ENCODE data around the gene IL1B.

IL1B gene

DNA sequence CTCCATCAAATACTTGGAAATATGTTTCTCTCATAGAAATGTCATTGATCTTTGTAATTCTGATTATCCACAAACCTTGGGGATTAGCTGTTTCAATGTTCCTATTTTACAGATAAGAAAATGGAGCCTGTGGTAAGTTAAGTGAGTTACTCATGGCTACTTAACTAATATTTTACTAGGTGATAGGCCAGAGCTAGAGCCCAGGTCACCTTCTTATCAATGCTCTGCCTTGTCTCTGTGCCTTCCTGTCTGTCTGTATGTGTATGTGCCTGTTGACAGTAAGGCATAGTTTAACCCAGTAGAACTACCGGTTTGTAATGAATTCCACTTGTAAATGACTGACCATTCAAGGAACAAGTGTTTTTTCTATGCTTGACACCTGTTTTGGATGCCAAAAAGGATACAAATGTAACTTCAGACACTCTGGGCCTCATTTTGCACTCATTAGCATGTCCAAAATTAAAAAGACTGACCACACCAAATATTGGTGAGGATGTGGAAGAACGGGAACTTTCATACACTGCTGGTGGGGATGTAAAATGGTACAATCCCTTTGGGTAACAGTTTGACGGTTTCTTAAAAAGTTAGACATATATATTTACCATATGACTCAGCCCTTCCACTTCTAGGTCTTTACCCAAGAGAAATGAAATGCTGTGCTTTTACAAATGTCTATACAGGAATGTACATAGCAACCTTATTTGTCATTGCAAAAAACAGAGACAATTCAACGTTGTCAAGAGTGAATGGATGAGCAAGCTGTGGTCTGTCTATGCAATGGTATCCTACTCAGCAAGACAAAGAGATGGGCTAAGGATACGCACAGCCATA is 32.7 kb downstream of the IL1B start:
- peak; percentile 28 to 43 for DNase-seq

DNA sequence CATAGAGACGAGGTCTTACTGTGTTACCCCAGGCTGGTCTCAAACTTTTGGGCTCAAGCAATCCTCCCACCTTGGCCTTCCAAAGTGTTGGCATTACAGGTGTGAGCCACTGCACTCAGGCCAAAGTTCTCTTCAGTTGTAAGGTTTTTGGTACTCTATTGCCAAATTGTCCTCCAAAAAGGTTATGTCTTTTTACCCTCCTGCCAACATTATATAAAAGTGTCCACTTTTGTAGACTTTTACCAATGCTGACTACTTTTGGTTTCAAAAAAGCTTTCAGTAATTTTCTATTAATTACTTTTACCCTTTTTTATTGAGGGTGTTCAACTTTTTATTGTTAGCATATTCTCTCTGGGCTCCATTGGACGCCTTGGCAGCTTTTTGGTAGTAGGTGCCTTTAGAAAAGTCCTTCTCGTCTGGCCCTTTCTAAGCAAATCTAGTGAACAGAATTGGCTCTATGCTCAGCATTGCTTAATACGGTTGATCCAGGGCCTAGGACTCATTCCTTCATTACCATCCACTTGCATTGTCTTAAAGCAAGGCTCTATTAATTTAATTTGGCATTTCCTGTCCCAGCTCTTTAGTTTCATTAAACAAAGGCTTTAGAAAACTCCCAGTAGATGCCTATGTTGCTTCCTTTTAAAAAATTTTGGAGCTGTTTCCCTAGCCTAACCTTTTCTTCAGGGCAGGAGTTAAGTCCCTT is 35.5 kb downstream of the IL1B start:
- DNase-seq, result no peak

DNA sequence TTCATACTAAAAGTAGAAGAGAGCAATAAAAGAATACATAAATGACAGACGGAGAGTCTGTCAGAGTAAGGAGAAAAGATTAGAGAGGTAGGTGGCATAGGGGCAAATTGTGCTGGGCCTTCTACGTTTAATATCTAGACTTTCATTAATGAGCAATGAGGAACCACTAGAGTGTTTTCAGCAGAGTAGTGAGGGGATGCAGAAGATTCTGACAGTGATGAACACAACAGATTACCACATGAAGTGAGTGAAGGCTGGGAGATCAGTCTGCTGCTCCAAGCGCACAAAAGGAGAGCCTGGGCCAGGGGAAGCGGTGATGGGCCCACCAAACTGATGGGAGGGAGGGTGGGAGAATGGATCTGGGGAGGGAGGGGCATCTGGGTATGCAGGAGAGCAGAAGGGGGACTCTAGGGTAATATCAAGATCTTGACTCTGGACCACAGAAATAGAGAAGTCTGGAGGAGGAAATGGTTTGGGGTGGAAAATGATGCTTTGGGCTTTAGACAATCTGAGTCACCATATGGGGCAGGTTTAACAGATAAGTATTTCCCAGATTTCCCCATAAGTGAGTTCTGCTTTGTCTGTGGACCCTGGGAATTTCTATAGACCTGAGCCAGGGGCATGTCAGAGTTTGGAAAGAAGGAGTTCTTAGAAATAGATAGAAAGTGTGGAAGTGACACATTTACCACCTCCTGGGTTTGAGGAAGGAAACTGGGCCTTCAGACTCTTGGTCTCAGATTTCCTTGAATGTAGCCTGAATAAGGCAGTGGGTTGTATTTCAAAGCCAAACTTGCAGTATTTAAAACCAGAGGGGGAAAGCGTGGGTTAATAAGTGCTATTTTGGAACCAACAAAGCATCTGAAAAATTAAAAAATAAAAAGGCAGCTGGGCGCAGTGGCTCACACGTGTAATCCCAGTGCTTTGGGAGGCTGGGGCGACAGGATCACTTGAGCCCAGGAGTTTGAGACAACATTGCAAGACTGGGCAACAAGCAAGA is 37.3 kb downstream of the IL1B start:
- DNase-seq, result no peak

DNA sequence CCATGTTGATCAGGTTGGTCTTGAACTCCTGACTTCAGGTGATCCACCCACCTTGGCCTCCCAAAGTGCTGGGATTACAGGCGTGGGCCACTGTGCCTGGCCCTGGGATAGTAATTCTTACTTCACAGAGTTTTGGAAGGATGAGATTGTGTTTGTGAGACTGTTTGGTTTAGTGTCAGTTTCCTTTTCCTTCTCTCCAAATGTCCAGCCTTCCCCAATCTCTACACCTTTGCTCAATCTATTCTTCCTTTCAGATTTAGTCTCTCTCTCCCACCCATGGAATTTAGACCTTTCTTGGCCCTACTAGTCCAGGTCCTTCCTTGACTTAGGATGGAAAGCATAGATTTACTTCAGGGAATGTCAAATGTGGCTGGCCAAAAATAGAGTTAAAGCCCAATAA is 40.1 kb downstream of the IL1B start:
- DNase-seq, result no peak

DNA sequence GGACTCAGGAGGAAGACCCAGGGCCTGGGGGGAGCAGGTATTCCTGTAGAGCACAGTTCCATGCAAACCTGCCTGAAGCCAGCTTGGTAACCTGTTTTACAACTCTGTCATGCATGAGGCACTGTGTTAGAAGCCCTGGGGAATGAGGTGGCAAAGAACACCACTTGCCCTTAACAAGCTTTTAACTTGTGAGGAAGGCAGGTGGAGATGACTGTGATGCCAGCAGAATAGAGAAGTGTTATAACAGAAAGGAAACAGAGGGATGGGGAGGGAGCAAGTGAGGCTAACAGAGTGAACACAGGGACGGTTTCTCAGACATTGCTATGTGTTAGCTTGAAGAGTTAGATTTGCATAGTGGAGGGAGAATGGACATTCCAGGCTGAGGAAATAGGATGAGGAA is 40.8 kb downstream of the IL1B start:
- DNase-seq, result no peak

DNA sequence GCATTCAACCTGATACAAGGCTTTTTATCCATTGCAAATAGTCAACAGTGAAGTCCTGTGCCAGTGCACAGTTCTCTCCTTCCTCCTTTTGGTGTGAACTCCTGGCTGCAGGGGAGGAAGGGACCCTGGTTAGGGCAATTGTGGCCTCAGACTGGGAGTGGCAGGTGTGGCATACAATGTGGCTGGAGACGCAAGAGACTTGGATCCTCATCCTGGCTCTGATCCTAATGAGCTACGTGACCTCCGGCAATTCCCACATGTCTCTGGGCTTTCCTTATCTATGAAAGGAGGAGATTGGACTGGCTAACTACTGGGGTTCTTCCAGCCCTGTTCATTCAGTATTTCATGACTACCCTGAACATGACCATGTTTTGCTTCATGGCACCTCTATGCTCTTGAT is 41.7 kb downstream of the IL1B start:
- no peak for DNase-seq

DNA sequence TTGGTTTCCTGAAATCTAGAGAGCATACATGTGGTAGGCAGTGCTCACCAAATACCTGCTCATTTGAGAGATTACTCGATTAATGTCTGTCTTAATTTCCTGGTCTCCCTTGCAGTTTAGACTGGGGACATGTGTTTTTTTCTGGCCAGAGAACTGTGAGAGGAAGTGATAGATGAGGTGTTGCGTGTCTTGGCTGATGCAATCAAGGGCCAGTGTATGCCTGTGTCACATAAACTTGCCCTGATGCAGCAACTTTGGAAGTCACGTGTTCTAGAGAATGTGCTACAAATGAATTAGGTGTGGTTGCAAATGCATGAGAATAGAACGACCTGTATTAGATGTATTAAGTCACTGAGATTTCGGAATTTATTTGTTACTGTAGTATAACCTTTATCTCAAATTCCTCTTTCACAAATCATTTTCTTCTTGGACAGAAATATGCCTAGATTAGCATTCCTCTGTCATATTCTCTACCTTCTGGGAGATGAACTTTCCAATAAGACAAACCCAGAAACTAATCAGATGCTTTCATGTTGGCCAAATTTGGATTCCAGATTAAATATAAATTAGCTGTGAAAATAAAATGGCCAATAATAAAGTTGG is 42.3 kb downstream of the IL1B start:
- peak; percentile 10 to 51 for DNase-seq

DNA sequence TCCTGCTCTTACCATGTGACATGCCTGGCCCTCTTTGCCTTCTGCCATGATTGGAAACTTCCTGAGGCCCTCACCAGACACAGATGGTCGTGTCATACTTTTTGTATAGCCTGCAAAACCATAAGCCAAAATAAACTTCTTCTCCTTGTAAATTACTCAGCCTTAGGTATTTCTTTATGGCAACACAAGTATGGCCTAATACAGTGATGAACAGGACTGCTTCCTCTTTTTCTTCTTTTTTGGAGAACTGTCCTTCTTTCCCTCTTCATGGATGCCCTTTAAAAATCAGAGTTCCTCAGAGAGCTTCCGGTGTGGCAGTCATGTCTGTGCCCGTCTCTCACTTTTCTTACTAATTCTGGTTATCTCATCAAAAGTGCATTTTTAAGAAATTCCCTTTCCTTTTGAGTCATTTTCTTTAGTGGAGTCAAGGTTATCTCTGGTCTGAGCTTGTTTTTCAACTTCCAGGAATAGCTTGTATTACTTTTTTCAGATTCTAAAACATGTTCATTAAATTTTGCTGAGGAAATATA is 43.1 kb downstream of the IL1B start:
- DNase-seq, result no peak

DNA sequence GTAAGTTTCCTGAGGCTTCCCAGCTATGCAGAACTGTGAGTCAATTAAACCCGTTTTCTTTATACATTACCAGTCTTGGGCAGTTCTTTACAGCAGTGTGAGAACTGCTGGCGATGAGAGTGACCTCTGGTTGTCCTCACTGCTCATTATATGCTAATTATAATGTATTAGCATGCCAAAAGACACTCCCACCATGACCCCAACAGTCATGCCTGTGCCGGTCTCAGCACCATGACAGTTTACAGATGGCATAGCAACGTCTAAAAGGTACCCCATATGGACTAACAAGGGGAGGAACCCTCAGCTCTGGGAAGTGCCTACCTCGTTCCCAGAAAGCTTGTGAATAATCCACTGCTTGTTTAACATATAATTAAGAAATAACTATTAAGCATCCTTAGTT is 44.2 kb downstream of the IL1B start:
- no peak for DNase-seq

DNA sequence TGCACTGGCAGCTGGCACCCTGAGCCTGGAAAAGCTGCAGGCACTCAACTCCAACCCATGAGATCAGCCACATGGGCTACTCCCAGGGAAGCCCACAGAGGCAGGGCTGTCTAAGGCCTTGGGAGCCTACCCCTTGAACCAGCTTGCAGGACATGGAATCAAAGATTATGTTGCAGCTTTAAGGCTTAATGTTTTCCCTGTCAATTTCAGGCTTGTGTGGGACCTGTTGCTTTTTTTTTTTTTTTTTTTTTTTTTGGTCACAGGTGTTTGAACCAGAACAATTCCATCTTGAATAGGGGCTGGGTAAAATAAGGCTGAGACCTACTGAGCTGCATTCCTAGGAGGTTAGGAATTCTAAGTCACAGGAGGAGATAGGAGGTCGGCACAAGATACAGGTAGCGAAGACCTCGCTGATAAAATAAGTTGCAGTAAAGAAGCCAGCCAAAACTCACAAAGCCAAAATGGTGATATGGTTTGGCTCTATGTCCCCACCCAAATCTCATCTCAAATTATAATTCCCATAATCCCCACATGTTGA is 44.8 kb downstream of the IL1B start:
- no peak for DNase-seq

DNA sequence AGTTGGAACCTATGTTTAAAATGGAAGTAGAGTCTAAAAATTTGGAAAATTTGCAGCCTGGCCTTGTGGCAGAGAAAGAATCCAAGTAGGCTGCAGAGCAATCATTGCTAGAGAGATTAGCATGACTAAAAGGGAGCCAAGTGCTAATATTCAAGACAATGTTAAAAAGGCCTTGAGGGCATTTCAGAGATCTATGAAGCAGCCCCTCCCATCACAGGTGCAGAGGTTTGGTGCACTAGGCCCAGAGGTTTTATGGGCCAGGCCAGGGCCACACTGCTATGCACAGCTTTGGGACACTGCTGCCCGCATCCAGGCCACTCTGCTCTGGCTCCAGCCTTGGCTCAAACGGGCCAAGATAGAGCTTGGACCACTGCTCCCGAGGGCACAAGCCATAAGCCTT is 45.6 kb downstream of the IL1B start:
- DNase-seq, result no peak

DNA sequence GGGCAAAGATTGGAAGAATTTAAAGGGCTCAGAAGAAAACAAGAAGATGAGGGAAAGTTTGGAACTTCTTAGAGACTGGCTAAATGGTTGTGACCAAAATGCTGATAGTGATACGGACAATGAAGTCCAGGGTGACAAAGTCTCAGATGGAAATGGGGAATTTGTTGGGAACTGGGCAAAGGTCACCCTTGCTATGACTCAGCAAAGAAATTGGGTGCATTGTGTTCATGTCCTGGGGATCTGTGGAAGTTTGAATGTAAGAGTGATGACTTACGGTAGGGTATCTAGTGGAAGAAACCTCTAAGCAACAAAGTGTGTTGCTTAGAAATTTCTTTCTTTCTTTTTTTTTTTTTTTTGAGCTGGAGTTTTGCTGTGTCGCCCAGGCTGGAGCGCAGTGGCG is 46.3 kb downstream of the IL1B start:
- DNase-seq, result no peak

DNA sequence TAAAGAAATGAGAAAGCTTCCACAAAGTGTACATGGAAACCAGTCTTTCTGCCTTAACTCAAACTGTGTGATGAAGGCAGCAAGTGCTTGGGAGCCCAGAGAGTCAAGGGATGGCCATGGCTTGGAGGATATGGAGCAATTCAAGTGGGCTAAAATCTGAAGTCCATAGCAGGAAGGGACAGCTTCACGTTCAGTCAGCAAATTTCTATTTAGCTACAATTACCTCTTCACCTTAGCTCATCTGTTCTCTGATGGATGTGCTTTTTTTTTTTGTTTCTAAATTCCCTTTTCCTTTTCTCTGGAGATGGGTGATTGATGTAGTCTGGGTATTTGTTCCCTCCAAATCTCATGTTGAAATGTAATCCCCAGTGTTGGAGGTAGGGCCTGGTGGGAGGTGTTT is 47.4 kb downstream of the IL1B start:
- no peak for DNase-seq

DNA sequence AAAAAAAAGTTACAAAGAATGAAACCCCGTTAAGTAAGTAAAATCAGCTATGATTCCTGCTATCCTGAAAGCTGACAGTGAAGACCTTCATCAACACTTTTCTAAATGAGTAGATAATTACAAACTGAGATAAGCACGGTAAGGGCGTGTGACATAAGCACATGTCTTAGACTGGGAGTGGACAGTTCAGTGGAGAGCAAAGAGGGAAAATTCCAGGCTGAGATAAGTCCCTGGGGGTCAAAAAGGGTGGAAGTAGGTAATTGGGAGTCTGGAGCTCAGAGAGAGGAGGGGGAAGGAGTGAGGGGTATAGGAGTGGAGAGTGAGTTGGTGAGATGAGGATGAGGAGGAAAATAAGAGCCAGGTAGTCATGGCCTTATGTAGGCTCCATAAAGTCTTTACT is 47.9 kb downstream of the IL1B start:
- no peak for DNase-seq

DNA sequence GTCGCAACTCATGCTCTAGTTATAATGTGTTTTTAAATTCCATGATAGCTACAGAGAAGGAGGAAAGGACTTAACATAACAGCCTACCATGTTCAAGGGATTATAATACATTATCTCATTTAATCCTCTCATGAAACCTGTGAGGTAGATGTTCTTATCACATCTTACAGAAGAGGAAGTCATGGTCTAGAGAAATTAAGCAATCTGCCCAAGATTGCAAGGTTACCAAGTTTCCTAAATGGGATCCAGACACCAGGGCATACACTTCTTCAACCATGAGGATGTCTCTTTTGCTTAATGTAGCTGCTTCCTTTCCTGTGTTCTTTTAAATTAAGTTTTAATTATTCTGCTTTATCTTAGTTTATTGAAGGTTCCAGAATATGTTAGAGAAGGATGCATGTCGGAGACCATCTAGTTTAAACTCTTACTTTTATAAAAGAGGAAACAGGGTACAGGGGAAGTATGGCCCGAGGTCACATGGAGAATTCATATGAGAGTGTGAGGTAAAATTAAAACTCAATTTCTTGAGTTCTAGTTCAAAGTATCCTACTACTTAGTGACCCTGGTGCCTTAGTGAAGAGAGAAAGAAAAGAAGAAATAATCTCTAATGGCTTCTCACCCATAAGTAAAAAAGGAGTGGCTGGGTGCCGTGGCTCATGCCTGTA is 48.7 kb downstream of the IL1B start:
- DNase-seq, result no peak

DNA sequence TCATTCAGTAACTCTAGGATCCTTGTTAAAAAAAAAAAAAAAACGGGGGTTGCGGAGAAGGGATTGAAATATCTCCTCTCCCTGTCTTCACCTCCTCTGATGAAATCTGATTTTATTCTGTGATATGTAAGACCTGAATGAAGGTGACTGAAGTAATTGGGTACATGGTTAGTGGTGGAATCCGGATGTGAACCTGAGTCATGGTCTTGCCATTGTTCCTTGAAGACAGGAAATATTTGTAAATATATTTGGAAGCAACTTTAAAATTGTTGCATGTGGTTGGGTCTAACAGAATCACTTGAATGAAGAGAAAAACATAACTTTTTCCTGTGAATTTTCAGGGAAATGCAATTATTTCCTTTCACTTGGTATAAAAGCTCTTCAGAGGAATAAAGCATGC is 49.3 kb downstream of the IL1B start:
- DNase-seq, result no peak

DNA sequence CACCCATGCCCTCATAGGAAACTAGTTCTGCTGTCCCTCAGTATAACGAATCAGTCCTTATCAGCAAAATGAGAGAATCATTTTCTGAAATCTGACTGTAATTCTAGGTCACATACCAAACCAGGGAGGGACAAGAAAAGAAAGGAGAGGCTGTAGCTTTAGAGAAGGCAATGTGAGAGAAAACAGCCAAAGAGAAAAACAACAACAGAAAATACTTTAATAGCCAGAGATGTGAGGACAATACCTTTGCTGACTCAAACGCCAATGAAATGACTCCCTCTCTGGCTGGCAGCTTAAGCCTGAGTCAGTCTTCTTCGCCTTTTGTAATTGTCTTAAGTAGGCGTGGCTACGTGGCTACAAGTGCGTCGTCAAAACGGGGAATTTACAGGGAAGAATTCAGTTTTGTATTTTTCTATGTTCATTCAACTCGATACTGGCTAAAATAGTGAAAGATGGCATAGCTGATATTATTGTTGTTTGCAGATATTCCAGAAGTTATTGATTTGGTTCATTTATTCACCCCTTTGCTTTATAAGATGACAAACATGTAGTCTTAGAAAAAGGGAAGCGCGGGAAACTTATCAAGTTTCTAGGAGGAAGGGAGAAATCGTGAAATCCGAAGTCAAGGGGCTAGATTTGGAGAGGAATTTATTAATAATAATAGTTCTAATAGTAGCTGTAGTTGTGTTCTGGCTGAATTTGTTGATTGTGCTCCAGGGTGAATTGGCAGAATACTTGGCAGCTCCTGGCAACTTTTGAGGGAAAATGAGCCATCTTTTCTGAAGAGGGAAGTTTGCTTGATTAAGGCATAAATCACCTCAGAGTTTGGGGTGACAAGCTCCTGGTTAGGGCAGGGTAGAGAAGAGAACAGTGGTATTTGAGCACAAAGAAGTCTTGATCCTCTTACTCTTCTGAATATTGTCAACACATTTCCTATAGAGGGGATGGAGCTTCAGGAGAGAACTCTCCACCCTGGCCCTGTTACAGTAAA is 52.1 kb downstream of the IL1B start, which contains the start of gene IL1A:
Gene IL1A (minus strand): TSS at position 295 of the 991 bp plus-strand sequence. CDS start 723 bp downstream, outside the sequence.
- DNase-seq, result peak; percentile 3 to 27

DNA sequence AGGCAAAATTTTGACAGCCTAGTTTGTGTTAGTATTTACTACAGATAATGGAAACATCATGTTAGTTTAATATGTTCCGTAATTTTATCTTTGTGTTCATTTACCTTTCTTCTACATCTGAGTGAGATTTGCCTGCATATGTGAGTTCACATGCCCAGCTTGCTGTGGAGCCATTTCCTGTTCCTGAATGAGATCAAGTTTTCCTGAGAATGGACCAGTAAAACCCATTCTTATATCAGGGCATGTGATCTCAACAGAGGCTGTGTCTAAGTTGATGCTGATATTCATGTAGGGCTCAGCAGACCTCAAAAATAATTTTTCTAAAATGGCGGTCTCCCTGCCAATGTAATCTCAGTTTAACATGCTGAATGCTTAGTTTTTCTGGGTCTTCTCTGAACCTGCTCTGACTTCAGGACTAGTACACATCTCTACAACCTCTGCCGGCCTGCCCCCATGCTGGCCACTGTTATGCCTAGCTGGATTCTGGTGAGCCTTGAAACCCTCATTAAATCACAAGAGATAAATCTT is 53.3 kb downstream of the IL1B start:
- no peak for DNase-seq

DNA sequence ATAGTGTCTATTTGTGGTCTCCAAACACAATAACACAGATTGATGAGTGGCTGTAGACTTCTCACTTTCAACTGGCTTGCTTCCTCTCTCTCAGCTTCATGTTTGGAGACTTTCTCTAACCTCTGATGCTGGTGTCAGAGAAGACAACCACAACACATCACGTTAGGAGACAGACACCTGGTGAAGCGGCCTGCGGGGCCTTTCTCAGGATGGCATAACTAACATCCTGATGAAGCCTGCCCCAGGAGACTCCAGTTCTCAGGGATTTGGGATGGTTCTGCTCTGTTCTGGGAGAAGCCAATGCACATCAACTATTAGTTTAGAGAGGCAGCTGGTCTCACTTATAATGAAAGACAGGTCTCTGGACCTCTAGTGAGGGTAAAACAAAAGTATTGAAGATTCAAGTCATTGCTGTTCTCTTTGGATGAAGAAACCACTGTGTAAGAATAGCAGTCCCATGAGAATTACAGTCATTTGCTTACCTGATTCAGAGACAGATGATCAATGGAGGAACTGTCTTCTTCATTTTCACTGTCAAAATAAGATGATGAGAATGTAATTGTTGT is 54.3 kb downstream of the IL1B start:
- no peak for DNase-seq

Measured in SW 1271 (cell line).